Activated naive CD4-positive, alpha-beta T cell treated with anti-CD3 and anti-CD28 coated beads, Interleukin-2, amount 50 U/mL, for 24 hours (primary cell): ENCODE measurements around the gene ZSCAN2.
"Not testable (repeated sequence)": the region's sequence is repeated elsewhere in the genome, so short reads cannot be mapped to it uniquely, and the experiment has no call there.

Experiments used
- H3K27ac Mint-ChIP-seq: one replicate; pipeline ENCODE4 v1.8.0; 2021; ENCODE audit warnings: mild to moderate bottlenecking, mixed read lengths
- H3K27me3 Mint-ChIP-seq: one replicate; pipeline ENCODE4 v1.8.0; 2021; ENCODE audit warnings: mixed read lengths
- H3K36me3 Mint-ChIP-seq: one replicate; pipeline ENCODE4 v1.8.0; 2021; ENCODE audit warnings: mixed read lengths
- H3K4me1 Mint-ChIP-seq: one replicate; pipeline ENCODE4 v1.8.0; 2021; ENCODE audit warnings: mixed read lengths
- H3K4me3 Mint-ChIP-seq: one replicate; pipeline ENCODE4 v1.8.0; 2021; ENCODE audit warnings: mild to moderate bottlenecking, mixed read lengths
- H3K9me3 Mint-ChIP-seq: one replicate; pipeline ENCODE4 v1.8.0; 2021; ENCODE audit warnings: mixed read lengths

Gene ZSCAN2

DNA sequence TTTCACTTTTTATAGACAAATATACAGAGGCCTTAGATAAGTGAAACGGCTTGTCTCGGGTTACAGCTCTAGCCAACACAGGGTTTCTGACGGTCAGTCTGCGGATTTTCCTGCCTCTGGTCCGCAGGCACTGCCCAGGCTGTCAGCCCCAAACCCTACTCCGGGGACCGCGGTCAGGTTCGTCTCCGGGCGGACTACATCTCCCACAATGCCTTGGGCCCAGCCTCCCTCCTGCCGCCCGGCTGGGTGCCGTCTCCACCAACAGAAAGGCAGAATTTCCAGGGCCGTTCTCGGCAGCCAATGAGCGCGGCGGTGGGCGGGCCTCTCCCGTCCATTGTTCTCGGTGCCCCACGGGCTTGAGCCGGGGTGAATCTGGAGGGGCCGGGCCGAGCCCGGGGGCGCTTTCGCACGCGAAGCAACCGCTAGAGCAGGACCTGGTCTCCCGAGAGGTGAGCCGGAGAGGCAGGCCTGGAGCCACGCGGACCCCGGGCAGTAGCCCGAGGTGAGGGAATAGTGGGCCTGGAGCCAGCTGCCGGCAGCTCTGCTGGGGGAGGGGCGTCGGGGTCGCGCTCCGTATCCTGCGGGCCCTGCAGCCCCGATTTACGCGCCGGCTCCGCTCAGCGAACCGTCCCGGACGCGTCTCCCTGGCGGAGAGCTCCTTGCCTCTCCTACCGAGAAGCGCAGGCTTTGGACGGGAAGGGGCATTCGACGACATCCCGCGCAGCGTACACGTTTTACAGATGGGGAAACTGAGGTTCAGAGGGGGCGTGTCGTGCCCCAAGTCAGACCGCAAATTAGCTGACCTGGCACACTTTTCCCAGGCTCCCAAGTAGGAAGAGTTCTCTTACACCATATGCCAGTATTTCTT is at the start of gene ZSCAN2:
Gene ZSCAN2, plus strand, starts transcription at position 323 of the 868 bp plus-strand sequence. CDS start 2,919 bp downstream, outside the sequence.
- Mint-ChIP-seq H3K4me3 (peak within 1 kb of the TSS; percentile 93), H3K9me3 (no peaks in the 10 kb centered on the region), H3K27me3 (no peaks in the 10 kb centered on the region), H3K36me3 (peaks cover 2% of the 10 kb centered on the region), H3K4me1 (peaks cover 75% of the 10 kb centered on the region), H3K27ac (peak within 1 kb of the TSS; percentile 79)

DNA sequence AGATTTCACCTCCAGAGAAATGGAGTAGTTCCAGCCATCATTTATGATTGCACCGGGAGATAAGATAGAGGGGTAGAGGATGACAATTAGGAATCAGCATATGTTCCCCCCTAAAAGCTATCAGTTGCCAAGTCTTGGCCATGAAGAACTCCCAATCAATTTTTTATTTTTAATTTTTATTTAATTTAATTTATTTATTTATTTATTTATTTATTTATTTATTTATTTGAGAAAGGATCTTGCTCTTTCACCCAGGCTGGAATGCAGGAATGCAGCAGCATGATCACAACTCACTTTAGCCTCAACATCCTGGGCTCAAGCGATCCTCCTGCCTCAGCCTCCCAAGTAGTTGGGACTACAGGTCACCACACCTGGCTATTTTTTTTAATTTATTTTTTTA is 49.2 kb upstream of the ZSCAN2 start:
- not testable (repeated sequence) for H3K27ac Mint-ChIP-seq, H3K27me3 Mint-ChIP-seq, H3K36me3 Mint-ChIP-seq, H3K4me3 Mint-ChIP-seq, H3K9me3 Mint-ChIP-seq
- peaks cover 17% of the 10 kb centered on the region for H3K4me1 Mint-ChIP-seq

DNA sequence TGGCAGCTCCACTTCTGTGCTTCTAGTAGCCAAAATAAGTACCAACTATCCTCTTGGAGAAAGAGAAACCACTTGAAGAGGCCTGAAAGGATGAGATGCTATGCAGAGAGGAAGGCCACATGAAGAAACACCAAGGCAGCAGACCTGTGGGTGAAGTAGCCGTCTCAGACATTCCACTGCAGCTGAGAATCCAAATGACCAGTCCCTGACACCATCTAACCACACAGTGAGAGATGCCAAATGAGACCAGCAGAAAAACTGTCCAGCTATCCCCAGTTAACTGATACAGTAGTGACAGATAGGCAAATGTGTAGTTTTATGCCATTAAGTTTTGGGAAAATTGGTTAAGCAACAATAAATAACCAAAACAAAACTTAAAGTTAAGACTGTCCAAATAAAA is 47.9 kb upstream of the ZSCAN2 start:
- no peak overlapping the region for H3K4me3 Mint-ChIP-seq
- no peaks in the 10 kb centered on the region for H3K27me3 Mint-ChIP-seq
- H3K36me3 Mint-ChIP-seq: peaks cover 12% of the 10 kb centered on the region
- H3K4me1 Mint-ChIP-seq: peaks cover 8% of the 10 kb centered on the region
- no peaks in the 10 kb centered on the region for H3K9me3 Mint-ChIP-seq
- no peak overlapping the region for H3K27ac Mint-ChIP-seq

DNA sequence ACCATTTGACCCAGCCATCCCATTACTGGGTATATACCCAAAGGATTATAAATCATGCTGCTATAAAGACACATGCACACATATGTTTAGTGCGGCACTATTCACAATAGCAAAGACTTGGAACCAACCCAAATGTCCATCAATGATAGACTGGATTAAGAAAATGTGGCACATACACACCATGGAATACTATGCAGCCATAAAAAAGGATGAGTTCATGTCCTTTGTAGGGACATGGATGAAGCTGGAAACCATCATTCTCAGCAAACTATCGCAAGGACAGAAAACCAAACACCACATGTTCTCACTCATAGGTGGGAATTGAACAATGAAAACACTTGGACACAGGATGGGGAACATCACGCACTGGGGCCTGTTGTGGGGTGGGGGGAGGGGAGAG is 44.1 kb upstream of the ZSCAN2 start:
- not testable (repeated sequence) for H3K9me3 Mint-ChIP-seq, H3K27me3 Mint-ChIP-seq, H3K36me3 Mint-ChIP-seq, H3K4me3 Mint-ChIP-seq, H3K27ac Mint-ChIP-seq, H3K4me1 Mint-ChIP-seq

DNA sequence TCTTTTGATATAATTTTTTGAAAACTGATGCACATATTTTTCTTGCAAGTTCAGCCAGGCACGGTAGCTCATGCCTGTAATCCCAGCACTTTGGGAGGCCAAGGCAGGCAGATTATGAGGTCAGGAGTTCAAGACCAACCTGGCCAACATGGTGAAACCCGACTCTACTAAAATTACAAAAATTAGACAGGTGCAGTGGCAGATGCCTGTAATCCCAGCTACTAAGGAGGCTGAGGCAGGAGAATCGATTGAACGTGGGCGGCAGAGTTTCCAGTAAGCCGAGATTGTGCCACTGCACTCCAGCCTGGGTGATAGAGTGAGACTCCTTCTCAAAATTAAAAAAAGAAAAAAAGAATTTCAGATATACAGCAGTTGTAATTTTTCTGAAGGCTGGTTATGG is 32.8 kb upstream of the ZSCAN2 start:
- H3K27ac Mint-ChIP-seq, H3K4me3 Mint-ChIP-seq, H3K27me3 Mint-ChIP-seq, H3K36me3 Mint-ChIP-seq, H3K9me3 Mint-ChIP-seq: not testable (repeated sequence)
- peaks cover 15% of the 10 kb centered on the region for H3K4me1 Mint-ChIP-seq

DNA sequence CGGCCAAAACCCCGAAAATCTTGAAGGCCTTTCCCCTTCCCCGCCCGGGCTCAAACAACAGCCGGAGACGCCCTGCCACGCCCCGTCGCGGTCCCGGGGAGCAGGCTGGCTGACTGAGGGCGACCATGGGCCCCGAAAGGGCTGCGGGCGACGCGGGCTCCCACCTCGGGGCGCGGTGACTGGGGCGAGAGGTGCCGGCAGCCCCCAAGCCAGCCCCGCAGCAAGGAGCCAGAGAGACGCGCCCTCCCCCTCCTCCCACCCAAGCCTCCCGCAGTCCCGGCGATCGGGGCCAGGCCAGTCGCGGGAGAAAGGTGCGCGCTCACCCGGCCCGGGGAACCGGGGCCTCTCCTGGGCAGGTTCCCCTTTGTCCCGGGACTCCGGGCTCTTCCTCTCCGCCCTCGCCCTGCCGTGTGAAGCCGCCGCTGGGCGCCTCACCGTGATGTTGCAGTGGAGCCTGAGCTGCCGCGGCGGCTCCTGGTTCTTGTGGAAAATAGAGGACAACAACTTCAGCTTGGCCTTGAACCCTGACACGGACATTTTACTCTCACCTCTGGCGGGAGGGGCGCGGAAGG is 30.6 kb upstream of the ZSCAN2 start:
- no peak overlapping the region for H3K27ac Mint-ChIP-seq

DNA sequence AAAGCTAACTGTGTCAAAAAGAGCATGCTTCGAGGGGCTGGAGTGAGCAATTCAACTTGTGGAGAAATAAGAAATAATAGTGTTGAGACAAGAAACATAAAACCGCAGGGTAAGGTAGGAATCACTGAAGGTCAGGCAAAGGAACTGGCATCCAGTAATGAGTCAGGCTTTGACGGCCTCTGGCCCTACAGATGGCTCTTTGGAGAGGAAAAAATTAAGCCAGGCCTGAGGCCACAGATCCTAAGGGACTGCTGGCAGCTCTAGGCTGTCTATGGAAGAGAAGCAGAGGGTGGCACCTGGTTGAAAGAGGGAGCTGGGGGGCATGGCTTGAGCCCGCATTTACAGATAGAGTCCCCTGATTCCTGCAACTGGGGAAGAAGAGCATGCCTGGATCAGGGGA is 28.6 kb upstream of the ZSCAN2 start:
- Mint-ChIP-seq H3K27me3 (no peaks in the 10 kb centered on the region), H3K27ac (no peak overlapping the region), H3K9me3 (no peaks in the 10 kb centered on the region), H3K4me3 (no peak overlapping the region), H3K36me3 (no peaks in the 10 kb centered on the region), H3K4me1 (peaks cover 11% of the 10 kb centered on the region)

More for the DNA sequence above, 30.6 kb upstream of the ZSCAN2 start:
- Mint-ChIP-seq H3K4me3 (peak overlapping the region; percentile 85), H3K9me3 (no peaks in the 10 kb centered on the region), H3K27me3 (no peaks in the 10 kb centered on the region), H3K4me1 (peaks cover 15% of the 10 kb centered on the region), H3K36me3 (peaks cover 2% of the 10 kb centered on the region)

DNA sequence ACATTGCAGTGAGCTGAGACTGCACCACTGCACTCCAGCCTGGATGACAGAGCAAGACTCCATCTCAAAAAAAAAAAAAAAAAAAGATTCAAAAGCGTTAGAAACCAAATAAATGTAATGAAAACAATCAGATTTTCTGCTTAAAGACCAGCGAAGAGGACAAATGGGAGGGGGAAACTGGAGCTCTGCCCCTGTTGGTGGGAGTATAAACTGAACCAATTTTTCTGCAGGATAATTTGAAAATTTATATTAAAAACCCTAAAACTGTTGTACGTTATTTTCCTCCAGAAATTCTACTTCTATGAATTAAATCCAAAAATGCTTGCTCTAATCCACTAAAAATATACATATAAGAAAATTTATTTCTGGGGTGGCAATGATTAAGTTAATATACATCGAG is 25.3 kb upstream of the ZSCAN2 start:
- Mint-ChIP-seq H3K27me3 (no peaks in the 10 kb centered on the region), H3K27ac (no peak overlapping the region), H3K4me1 (peaks cover 4% of the 10 kb centered on the region), H3K9me3 (no peaks in the 10 kb centered on the region), H3K4me3 (no peak overlapping the region), H3K36me3 (no peaks in the 10 kb centered on the region)

DNA sequence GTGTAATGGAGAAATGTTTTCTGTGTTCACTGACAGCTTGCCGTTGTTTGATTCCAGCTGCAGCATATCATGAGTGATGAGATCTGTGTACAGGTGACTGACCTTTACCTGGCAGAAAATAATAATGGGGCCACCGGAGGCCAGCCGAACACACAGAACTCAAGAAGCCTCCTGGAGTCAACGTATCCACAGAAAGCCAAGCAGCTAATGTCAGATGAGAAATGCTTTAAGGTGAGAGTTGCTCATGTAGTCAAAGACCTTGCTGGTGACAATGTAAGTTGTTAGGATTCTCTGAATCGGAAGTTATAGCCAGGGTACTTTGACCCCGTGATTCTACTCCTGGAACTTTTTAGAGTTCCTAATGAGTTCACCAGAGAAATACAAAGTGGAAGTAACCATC is 22.9 kb upstream of the ZSCAN2 start:
- not testable (repeated sequence) for H3K4me1 Mint-ChIP-seq, H3K27me3 Mint-ChIP-seq, H3K27ac Mint-ChIP-seq, H3K4me3 Mint-ChIP-seq, H3K36me3 Mint-ChIP-seq, H3K9me3 Mint-ChIP-seq

DNA sequence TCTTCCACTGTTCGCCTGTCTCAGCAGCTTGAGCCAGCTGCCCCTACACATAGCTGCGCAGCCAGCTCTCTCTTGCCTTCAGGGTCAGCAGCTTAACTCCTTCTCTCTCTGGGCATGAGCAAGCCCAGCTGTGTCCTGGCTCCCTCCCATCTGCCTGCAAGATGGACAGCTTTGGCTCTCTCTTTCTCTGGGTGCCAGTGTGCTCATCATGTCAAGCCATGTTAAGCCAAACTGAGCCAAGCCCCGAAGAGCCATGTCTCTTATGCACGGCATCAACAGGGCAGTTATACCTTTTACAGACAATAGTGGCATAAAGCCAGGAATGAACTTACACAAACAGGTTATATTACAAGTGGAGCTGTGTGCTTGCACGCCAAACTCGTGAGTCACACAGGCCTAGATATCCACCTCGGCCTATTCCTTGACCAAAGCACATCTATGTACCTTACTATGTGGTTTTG is 21.5 kb upstream of the ZSCAN2 start:
- not testable (repeated sequence) for H3K4me1 Mint-ChIP-seq, H3K27me3 Mint-ChIP-seq, H3K4me3 Mint-ChIP-seq, H3K9me3 Mint-ChIP-seq, H3K27ac Mint-ChIP-seq, H3K36me3 Mint-ChIP-seq

DNA sequence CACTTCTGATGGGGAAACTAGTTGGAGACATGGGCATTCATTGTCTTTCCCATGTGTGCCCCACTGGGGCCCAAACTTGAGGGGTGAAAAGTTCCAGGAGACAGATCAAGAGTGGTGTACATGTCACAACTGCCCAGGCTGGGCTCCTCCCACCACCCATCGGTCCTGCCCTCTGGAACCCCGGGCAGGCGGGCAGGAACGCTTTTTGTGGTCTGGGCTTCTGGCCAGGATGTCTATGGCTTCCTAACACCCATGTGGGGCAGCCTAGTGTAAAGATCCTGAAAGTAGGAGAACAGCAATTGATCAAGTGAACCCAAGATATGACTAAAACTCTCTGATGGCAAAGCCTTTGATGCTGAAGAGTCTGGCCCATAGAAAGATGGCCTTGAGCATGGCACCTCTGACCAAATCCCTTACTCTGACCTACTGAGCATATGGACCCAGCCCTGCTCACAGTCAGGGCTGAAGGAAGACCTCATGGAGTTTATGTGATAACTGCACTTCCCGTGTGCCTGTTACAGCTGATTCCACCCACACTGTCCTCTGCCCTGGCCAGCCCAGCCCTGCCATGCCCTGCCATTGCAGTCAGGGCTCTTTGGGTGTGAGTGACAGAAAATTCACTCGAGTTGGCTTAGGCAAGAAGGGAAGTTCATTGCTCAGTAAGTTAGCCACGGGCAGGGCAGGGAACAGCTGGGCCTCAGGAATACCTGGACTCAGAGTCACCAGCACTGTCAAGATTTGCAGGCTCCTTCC is 19.0 kb upstream of the ZSCAN2 start:
- not testable (repeated sequence) for H3K4me1 Mint-ChIP-seq, H3K27ac Mint-ChIP-seq, H3K36me3 Mint-ChIP-seq, H3K27me3 Mint-ChIP-seq, H3K4me3 Mint-ChIP-seq, H3K9me3 Mint-ChIP-seq

DNA sequence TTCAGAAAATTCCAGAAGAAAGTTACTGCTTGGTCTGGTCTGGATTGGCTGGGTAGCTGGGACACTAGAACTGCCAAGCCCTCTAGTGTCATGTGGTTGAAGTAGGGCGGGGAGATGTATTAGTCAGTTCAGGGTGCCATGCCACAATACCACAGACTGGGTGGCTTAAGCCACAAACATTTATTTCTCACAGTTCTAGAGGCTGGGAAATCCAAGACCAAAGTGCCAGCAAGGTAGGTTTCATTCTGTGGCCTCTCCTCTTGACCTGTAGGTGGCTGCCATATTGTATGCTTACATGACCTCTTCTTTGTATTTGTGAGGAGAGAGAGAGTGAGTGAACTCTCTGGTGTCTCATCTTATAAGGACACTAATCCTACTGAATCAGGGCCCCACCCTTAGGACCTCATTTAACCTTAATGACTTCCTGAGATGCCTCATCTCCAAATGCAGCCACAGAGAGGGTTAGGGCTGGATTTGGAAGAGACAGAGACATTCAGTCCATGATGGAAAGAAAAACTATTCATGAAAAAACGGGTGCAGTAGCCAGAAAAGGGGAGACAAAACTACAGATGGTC is 18.1 kb upstream of the ZSCAN2 start:
- no peaks in the 10 kb centered on the region for H3K27me3 Mint-ChIP-seq
- no peaks in the 10 kb centered on the region for H3K4me1 Mint-ChIP-seq
- no peaks in the 10 kb centered on the region for H3K36me3 Mint-ChIP-seq
- no peaks in the 10 kb centered on the region for H3K9me3 Mint-ChIP-seq
- H3K4me3 Mint-ChIP-seq: no peak overlapping the region
- H3K27ac Mint-ChIP-seq: no peak overlapping the region

DNA sequence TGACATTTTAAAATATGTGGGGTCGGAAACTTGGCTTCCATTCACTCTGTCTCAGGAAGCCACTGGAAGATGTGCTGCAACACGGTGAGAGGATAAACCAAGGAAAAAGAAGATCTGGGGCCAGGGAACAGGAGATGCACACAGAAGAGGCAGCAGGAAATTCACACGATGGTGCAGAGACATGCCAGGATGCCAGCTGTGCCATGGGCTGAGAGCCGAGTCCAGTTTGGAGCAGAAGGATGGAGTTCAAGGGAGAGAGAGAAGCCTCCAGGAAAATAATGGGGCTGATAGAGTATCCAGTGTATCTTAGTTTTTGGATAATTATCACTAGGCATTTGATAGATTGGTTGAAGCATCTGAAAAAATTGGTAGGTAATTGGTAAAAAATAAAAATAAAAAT is 16.9 kb upstream of the ZSCAN2 start:
- not testable (repeated sequence) for H3K9me3 Mint-ChIP-seq, H3K36me3 Mint-ChIP-seq, H3K4me1 Mint-ChIP-seq, H3K27me3 Mint-ChIP-seq, H3K4me3 Mint-ChIP-seq, H3K27ac Mint-ChIP-seq

DNA sequence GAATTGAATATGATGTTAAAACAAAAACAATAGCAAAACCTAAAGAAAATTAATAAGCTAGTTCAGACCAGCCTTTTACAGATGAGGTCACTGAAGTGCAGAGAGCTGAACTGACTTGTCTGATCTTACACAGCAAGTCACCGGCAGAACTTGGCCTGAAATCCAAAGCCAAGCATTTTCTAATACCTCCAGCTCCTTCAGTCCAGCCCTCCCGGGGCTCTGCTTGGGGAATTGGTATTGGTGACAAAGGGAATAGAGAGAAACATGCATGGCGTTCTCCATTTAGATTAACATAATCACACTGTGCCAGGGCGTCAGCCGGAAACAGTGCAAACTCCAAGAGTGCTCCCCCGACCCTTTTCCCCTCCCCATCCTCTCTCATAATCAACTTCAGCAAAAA is 14.1 kb upstream of the ZSCAN2 start:
- Mint-ChIP-seq H3K27me3 (no peaks in the 10 kb centered on the region), H3K36me3 (no peaks in the 10 kb centered on the region), H3K4me1 (no peaks in the 10 kb centered on the region), H3K4me3 (no peak overlapping the region), H3K9me3 (no peaks in the 10 kb centered on the region), H3K27ac (no peak overlapping the region)

DNA sequence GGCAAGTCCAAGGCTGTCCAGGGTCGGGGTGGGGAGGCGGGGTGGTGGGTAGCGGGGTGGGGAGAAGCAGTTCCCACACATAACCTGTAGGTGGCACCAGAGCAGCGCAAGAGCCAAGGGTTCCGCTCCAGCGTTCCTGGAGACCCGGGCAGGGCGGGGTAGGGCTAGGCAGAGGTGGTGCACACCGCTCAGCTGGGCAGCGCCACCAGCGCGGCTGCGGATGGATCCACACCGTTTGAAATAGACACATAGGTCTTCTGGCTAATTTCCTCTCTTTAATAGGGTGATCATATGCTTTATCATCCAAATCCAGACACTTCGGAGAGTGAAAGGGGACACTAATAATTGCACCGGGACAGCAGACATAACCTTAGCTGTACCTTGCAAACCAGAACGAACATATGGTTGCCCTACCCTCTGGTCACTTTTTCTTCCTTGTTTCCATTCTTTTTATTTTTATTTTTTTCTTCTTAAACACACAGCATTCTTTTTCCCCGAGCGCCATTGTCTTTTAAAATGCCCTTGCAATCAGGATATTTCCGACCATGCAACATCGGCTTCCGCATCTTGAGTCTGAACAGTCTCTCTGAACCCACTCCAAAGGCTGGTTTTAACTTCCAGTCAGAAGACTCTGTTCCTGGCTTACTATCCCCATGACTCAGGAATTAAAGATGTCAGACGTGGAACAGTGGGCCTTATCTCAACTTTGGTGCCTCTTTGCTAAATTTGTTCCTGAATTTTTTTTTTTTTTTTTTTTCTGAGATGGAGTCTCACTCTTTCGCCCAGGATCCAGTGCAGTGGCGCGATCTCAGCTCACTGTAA is 12.5 kb upstream of the ZSCAN2 start:
- Mint-ChIP-seq H3K36me3 (no peaks in the 10 kb centered on the region), H3K4me3 (peak overlapping the region; percentile 28), H3K27ac (no peak overlapping the region), H3K27me3 (no peaks in the 10 kb centered on the region), H3K9me3 (no peaks in the 10 kb centered on the region), H3K4me1 (no peaks in the 10 kb centered on the region)
